HG02938 (cell line): ENCODE data around the gene TMEM37.
A peak's percentile ranks its signal among the peaks of the same experiment; 100 is the strongest.
"Not testable (repeated sequence)": the region's sequence is repeated elsewhere in the genome, so short reads cannot be mapped to it uniquely, and the experiment has no call there.

Experiments
- ATAC-seq: cut with Tn5 transposase; IDR thresholded peaks from one replicate; pipeline ENCODE4 v1.9.1; 2021; ENCODE audit warnings: mild to moderate bottlenecking, moderate library complexity; ENCODE audit not compliant: unreplicated experiment

TMEM37 gene, protein sequence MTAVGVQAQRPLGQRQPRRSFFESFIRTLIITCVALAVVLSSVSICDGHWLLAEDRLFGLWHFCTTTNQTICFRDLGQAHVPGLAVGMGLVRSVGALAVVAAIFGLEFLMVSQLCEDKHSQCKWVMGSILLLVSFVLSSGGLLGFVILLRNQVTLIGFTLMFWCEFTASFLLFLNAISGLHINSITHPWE

DNA sequence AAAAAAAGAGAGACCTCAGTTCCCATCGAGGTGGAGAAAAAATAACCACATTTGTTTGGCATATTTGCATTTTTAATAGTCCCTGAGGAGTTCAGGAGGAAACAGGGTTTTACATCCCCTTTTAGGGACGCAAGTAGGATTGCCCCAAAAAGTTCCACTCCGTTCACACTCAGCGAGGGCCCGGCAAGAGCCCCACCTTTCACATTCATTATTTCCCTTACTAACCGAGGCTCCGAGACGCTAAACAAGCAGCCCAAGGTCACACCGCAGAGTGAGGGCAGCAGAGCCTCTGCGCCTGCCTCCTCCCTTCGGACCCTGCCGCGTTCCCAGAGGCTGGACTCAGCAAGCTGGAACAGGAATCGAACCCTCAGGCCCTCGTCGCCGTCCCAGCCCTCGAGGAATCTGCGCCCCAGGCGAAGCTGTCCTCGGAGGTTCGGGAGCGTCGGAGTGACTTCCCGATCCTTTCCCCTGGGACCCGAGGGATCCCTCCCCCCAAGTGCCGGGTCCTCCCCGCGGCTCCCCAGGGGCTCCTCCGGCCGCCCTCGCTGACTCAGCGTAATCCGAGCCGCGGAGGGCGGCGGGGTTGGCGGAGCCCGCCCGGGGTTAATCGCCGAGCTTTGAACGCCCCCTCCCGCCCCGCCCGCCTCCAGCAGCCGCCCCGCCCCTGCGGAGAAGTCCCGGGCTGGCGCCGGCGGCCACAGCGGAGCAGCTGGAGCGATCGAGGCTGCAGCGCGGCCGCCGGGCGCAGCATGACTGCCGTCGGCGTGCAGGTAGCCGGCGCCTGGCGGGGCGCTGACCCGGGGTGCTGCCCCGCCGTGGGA lies at the start of gene TMEM37:
TSS of gene TMEM37 (plus strand) at position 700 of the 821 bp plus-strand sequence. CDS start at position 750, 50 bp downstream.
- ATAC-seq = peak; percentile 54

DNA sequence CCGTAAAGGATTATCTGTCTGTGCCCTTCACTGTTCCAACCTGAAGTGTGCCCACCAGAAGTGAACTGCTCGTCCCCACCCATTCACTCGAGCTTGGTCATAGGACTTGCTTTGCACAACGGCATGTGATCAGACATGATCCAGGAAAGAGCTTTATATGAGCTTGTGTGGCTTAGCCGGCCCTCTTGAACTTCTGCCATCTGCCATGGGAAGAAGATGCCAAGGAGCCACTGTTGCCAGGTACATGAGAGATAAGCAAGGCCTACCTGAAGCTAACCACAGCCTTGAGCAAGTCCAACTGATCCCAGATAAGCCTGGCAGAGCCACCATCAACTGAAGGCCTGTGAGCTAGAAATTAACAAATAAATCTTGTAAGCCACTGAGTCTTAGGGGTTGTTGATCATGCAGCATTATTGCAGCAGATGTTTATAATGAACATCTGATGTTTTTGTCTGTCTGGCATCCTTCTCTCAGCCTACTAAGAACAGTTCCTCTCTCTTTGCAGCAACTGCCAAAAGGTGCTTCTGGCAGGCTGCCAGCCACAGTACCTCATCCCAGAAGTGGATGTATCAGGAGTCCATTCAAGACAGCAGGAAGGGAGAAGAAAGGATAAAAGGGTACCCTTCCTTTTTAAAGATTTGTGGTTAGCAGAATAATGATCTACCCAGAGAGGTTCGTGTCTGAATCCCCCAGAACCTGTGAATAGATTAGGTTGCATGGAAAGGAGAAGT lies 48.1 kb upstream of the TMEM37 start:
- ATAC-seq = no peak

DNA sequence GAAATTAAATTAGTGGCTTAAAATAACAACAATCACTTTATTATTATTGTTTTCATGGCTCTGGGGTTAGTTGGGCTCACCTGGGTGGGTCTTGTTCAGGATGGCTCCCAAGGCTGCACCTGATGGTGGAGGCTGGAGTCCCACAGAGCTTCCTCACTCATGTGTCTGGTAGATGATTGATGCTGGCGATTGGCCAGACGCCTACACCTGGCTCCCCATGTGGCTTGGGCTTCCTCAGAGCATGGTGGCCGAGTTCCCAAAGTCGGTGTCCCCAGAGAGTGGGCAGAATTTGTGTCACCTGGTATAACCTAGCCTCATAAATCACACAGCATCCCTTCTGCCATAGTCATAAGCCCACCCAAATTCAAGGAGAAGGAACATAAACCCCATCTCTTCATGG lies 46.7 kb upstream of the TMEM37 start:
- no peak for ATAC-seq

DNA sequence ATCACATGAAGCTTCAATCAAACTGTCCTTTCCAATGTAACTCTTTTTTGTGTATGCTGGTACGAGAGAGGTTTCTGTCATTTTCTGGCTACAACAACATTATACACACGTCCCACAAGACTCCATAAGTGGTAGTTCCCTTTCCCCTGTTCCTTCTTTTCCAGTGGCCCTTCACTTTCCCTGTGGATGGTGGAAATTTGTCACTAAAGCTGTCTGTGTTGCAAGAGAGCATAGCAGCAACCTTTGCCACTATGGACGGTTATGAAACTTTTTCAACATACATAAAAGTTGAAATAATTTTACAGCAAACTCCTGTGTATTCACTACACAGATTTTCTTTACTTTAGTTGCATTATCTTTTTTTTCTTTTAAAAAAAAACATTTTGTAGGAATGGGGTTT lies 46.2 kb upstream of the TMEM37 start:
- no peak for ATAC-seq

DNA sequence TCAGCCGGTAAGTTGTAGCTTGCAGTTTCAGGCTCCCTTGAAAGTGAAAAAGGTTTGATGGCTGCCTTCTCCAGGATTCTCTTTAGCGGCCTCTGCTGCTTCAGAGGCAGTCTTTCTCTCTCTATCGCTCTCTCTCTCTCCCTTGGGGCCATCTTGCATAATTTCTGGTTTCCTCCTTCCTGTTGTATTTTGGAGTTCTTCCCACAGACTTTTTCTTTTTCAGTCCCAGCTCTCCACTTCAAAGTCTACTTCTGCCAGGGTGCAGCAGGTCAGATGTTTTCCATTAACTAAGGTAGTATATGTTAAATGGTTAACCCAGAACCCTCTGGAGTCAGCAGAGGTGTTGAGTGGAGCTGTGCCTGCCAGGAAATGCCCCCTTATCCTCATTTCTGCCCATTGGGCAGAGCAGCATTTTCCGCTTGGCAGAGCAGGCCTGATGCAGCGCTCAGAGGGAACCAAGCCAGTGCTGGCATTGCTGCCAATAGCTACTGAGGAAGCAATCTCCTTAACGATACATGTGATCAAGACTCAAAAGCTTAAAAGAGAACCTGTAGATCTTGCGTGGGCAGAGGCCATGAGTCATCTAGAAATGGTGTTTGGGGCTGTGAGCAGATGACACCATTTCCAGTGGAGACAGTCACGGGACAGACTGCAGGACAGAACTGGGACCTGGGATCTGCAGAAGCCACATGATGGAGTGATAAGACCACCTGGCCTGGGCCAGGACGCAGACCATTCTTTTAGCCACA lies 44.1 kb upstream of the TMEM37 start:
- ATAC-seq = peak; percentile 80

DNA sequence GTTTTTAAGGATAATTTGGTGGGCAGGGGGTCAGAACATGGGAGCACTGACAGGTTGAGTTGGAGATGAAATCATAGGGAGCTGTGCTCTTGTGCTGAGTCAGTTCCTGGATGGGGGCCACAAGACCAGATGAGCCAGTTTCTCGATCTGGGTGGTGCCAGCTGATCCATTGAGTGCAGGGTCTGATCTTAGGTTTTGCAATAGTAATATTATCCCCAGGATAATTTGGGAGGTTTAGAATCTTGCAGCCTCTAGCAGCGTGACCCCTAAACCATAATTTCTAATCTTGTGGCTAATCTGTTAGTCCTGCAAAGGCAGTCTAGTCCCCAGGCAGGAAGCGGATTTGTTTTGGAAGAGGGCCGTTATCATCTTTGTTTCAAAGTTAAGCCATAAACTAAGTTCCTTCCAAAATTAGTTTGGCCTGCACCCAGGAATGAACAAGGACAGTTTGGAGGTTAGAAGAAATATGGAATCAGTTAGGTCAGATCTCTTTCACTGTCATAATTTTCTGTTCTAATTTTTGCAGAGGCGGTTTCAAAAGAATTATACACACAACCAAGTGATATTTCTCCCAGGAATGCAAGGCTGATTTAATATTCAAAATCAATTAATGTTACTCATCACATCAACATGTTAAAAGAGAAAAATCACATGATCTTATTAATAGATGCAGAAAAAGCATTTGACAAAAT lies 41.9 kb upstream of the TMEM37 start:
- no peak for ATAC-seq

DNA sequence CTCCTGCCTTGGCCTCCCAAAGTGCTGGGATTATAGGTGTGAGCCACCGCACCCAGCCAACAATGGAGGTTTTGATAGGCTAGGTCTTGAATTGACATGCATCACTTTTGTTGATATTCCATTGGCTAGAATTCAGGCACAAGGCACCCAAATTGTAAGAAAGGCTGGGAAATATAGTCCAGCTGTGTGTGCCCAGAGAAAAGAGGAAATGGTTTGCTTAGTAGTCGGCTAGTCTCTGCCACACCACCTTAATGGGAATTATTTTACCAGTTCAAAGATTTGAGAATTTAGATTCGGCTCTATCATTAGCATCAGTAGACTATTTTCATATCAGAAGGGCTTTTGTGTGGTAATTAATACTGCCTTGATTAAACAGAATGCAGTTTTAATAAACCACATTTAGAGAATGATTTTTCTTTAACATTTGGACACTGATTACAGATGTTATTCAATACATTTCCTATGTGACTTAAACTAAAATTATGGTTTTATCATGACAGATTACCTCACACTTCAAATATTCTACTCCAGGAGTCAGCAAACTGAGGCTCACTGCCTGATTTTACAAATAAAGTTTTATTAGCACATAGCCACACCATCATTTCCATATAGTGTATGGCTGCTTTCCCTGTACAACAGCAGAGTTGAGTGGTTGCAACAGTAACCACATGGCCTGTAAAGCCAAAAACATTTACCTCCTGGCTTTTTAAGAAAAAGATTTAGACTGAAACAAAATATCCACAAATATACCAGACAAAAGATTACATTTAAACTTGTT lies 37.5 kb upstream of the TMEM37 start:
- no peak for ATAC-seq

DNA sequence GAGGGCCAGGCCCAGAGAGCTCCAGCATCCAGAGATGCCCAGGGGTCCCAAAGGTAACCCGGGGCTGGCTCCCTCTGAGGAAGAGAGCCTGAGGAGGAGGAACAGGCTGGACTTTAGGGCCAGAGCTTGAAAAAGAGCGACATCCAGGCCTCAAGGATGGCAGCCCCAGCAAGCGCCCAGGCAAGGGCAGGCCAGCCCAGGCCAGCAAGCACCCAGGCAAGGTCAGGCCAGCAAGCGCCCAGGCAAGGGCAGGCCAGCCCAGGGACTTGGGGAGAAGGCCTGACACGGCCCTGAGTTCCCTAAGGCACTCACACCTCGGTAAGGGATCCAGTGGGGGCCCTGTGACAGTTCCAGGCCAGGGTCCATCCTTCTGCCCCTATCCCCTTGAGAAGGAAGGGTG lies 34.5 kb upstream of the TMEM37 start:
- no peak for ATAC-seq

DNA sequence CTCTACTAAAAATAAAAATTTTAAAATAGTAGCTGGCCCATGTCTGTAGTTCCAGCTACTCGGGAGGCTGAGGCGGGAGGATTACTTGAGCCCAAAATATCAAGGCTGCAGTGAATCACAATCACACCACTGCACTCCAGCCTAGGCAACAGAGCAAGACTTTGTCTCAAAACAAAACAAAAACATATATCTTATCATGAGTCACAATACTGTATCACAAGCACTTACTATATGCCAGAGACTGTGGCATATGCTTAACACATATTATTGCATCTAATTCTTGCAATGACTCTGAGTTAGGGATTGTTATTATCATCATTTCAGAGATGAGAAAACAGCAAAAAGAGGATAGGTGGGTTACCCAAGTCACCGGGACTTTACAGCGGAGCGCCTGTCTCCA lies 29.5 kb upstream of the TMEM37 start:
- no peak for ATAC-seq

DNA sequence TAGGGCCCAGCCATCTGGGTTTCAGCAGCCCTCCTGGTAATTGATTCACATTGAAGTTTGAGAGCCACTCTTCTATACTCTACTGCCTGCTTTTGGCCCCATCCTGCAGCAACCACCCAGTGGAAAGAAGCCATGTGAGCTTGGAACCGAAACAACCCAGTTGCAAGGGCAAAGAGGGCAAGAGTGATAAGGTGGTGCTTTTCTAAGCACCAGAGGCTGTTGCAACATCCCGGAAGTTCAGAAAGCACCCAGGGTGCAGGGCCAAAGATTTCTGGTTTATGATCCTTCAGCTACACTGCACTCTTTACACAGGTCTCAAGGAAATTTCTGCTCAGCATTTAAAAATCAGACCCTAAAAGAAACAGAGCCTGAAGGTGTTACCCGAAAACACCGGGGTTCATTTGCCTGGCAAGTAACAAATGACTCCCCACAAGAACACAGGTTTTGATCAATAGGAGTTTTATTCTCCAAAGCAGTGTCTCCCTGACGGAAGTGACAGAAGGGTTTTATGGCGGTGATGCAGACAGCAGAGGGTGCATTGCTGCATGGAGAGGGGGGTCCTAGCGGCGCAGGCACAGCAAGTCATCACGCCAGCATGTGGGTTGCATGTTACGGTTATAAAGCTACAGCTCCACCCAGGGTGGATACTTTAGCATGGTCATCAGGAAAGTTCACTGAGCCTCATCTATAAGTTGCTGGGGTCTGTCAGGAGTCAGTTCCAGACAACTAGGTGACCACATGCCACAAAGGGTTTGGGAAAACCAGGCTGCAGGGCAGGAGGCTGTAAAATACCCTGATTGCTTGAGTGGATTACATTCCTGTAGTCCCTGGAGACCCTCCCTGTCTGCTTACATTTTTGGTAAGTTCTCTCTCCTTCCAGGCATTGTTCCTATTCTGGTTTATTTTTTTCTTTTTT lies 28.8 kb upstream of the TMEM37 start:
- no peak for ATAC-seq

DNA sequence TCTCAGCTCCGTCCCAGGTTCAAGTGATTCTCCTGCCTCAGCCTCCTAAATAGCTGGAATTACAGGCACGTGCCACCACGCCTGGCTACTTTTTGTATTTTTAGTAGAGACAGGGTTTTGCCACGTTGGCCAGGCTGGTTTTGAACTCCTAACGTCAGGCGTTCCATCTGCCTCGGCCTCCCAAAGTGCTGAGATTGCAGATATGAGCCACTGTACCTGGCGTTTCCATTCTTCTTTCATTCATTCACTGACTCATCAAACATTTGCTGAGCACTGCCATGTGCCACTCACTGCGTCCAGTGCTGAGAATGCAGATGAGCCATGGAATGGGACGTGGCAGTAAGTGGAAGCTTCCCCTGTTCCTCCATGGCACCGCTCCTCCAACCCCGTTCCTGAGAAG lies 28.0 kb upstream of the TMEM37 start:
- not testable (repeated sequence) for ATAC-seq

DNA sequence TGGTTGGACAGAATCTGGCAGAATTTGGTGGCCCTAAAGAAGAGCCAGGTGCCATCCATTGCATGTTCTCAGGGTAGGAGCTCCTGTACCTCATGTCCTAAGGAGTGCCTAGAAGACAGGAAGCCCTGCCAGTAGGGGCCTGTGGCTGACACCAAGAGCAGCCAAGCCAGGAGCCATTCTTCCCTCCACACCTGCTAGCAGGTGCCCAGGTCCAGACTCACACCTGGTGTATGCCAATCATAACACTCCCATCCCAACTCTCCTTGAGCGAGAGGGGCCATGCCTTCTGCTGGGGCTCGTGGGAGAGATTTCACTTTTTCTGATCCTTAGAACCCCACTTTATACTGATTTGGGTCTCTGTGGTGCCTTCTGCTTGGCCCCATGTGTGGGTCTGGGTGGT lies 26.5 kb upstream of the TMEM37 start:
- no peak for ATAC-seq

DNA sequence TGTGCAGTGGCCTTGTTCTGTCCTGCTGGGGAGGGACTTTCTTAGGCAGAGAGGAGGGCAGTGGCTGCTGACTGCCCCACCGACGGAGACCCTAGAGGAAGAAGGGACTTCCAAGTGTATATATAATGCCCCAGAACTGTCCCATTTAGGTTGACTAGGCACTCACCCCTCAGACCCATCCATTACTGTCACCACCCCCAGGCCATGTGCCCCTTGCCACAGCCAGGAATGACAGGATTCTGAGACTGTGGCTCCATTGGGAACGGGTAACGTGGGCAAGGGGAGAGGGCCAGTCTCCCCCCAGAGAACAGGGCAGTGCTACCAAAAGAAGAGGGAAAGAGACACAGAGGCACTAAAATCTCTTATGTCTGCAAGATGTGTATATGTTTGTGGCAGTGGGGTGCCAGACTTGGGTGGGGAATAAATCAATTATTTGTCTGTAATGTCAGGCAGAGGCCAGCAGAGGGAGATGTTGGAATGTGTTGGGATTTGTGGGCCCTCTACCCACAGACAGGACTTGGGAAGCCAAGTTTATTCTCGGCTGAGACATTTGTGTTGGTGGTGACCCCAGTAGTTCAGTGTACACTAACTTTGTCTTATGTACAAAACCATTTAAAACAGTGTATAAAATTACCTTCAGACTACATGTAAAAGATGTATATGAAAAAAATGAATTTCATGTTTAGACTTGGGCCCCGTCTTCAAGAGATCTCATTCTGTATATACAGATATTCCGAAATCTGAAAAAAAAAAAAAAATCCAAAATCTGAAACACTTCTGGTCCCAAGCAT lies 24.0 kb upstream of the TMEM37 start:
- no peak for ATAC-seq

DNA sequence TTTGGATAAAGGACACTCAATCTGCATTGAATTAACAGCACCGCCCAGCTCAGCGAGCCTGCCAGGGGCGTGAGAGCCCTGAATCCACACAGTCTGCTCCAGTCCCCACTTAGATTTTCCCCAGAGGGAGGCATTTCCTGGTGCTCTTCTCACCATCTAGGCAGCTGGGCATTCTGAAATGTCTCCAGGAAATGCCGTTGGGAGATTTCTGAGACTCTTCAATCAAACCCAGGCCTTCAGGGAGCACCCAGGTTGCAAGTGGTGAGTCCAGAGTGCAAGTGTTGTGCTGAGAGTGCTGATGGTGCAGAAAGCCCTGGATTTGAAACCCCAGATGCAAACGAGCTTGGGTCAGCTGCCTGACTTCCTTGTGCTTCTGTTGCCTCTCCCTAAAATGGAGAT lies 23.4 kb upstream of the TMEM37 start:
- no peak for ATAC-seq

DNA sequence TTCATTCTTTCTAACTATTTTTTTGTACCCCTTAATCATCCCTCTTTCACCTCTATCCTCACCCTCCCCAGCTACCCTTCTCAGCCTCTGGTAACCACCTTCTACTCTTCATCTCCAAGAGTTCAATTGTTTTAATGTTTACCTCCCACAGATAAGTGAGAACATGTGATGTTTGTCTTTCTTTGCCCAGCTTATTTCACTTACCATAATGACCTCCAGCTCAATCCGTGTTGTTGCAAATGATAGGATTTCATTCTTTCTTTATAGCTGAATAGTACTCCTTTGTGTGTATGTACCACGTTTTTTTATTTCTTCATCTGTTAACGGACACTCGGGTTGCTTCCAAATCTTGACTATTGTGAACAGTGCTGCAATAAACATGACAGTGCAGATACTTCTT lies 22.1 kb upstream of the TMEM37 start:
- ATAC-seq = no peak

DNA sequence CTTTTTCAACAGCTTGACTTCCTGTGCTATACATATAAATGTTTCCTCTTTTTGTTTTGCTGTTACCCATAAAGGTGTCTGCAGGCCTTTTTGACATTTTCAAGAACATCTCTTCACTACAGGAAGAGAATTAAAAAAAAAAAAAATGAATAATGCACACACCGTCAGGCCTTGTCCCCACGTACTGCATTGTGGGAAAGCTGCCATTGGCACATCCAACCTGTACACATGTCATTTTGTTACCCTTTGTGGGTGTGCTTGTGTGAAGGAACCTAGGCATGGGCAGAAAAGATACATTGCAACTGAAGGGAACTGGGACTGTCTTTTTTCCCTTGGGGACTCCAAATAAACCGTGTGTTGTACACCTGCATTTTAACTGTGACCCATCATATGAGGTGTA lies 16.8 kb upstream of the TMEM37 start:
- no peak for ATAC-seq

DNA sequence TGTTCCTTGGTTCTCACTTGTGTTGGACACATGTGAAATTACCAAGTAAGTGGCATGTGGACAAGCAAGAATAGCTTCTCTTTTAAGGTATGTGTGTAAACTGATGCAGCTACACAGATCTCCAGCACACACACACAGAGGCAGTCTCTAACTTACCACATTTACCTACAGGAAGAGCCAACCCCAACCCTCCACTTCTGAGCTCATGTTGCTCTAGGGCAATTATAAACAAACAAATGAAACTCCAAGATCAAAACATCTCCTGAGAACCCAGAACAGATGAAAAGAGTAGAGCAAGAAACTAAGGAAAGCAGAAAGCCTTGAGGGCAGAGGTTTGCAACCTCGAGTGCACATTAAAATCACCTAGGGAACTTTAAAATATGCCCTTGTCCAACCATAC lies 16.0 kb upstream of the TMEM37 start:
- no peak for ATAC-seq

DNA sequence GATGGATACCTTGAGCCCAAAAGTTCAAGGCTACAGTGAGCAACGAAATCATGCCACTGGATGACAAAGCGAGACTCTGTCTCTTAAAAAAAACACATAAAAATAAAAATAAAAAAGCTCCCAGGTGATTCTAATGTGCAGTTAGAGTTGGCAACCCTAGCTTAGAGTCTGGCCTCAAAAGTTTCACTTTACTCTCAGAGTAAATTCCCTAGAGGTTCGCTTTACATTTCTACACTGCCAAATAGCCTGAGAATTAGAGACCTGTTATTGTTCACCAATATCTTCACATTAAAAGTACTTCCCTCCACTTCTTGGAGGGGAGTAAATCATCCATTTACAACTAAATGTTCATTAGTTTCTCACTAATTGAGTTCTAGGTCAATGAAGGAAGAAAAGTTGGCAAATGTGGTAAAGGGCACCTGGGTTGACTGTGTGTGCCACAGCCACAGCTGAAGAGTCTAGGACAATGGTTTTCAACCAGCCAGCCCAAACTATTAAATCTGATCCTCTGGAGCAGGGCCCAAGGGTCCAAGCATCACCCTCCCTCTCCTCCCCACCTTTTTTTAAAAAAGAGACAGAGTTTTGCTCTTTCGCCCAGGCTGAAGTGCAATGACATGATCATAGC lies 15.2 kb upstream of the TMEM37 start:
- no peak for ATAC-seq
